H1 (cell line): ENCODE data around the gene MYO3A. TPM values are rescaled to one million over a fixed set of nuclear protein-coding genes. Genes with fewer than 3 reads are reported as not detected.

ENCODE experiments used
- CTCF ChIA-PET: fragments of 300-600 bp; sonication (Branson Sonifier 250); formaldehyde crosslinking; loops from one replicate; lab custom pipeline; 2021; ENCODE audit not compliant: partially characterized antibody; lab: Charles Lee
- POLR2A ChIA-PET: fragments of 300-600 bp; sonication (Branson Sonifier 250); formaldehyde crosslinking; loops from one replicate; lab custom pipeline; 2021; ENCODE audit warnings: inconsistent platforms; ENCODE audit not compliant: partially characterized antibody; lab: Charles Lee
- DNase-seq, 2 experiments: peaks; one replicate each; pipeline versions ENCODE4 v3.0.0 to v3.0.0-alpha.2; 2010 to 2022; ENCODE audit warnings: low spot score in 2 of 2, low read depth in 1 of 2, mixed read lengths in 1 of 2
- FAIRE-seq: peaks from 2 replicates; lab custom pipeline; 2011; peaks lifted over from hg19 to GRCh38; lab: Jason Lieb, UNC
- H2AFZ ChIP-seq: 2 replicates; pipeline ENCODE4 v1.8.1; 2012; ENCODE audit warnings: low read length, inconsistent platforms
- H2AK5ac ChIP-seq: 2 replicates; pipeline ENCODE4 v1.6.1; 2013; ENCODE audit warnings: low read depth, low read length
- H2BK120ac ChIP-seq: replicated peaks from 2 replicates; pipeline ENCODE3; 2013; ENCODE audit warnings: low read depth, low read length, inconsistent platforms
- H2BK12ac ChIP-seq: 2 replicates; pipeline ENCODE4 v1.6.1; 2013; ENCODE audit warnings: low read depth, low read length
- H2BK15ac ChIP-seq: 2 replicates; pipeline ENCODE4 v1.6.1; 2013; ENCODE audit warnings: low read length
- H2BK20ac ChIP-seq: 2 replicates; pipeline ENCODE4 v1.6.1; 2013; ENCODE audit warnings: low read length
- H2BK5ac ChIP-seq: 2 replicates; pipeline ENCODE4 v1.6.1; 2013; ENCODE audit warnings: low read depth, low read length
- H3K14ac ChIP-seq: 2 replicates; pipeline ENCODE4 v1.6.1; 2013; ENCODE audit warnings: inconsistent platforms; ENCODE audit not compliant: insufficient read length
- H3K18ac ChIP-seq: 2 replicates; pipeline ENCODE4 v1.6.1; 2013; ENCODE audit warnings: low read length; ENCODE audit errors: extremely low read depth
- H3K23ac ChIP-seq: 2 replicates; pipeline ENCODE4 v1.6.1; 2013; ENCODE audit warnings: inconsistent platforms; ENCODE audit not compliant: insufficient read length
- H3K23me2 ChIP-seq: 2 replicates; pipeline ENCODE4 v1.6.1; 2013; ENCODE audit warnings: low read depth, low read length
- H3K27ac ChIP-seq: 2 replicates; pipeline ENCODE4 v1.6.1; 2011; ENCODE audit warnings: low read depth, low read length, inconsistent platforms
- H3K27me3 ChIP-seq, 4 experiments: replicated peaks in 1 of 4; 1 replicate in 1 of 4; 2 replicates in 3 of 4; pipeline versions ENCODE4 v1.6.1 to v1.8.1; 2011 to 2013; ENCODE audit warnings: low read length in 3 of 4, mild to moderate bottlenecking in 3 of 4, inconsistent platforms in 2 of 4, mixed read lengths in 2 of 4, moderate library complexity in 1 of 4; ENCODE audit not compliant: control insufficient read depth in 3 of 4, insufficient read depth in 3 of 4; ENCODE audit errors: extremely low read depth in 1 of 4
- H3K36me3 ChIP-seq, 4 experiments: 2 replicates each; pipeline versions ENCODE4 v1.6.1 to v1.8.1; 2011 to 2013; ENCODE audit warnings: mild to moderate bottlenecking in 4 of 4, low read length in 3 of 4, moderate library complexity in 2 of 4, control low read depth in 1 of 4, inconsistent platforms in 1 of 4; ENCODE audit not compliant: insufficient read depth in 4 of 4, control insufficient read depth in 2 of 4
- H3K4ac ChIP-seq: replicated peaks from 2 replicates; pipeline ENCODE3; 2013; ENCODE audit warnings: low read length, low read depth, mixed read lengths, inconsistent platforms; ENCODE audit not compliant: insufficient read length
- H3K4me1 ChIP-seq, 4 experiments: replicated peaks in 1 of 4; 1 replicate in 1 of 4; 2 replicates in 3 of 4; pipeline versions ENCODE4 v1.6.1 to v1.8.1; 2011 to 2013; ENCODE audit warnings: low read length in 3 of 4, inconsistent platforms in 2 of 4, mixed read lengths in 1 of 4; ENCODE audit not compliant: insufficient read depth in 4 of 4, control insufficient read depth in 3 of 4
- H3K4me2 ChIP-seq, 2 experiments: 2 replicates each; pipeline versions ENCODE4 v1.6.1 to v1.8.1; 2011 to 2013; ENCODE audit warnings: low read depth in 2 of 2, low read length in 2 of 2, control low read depth in 1 of 2, inconsistent platforms in 1 of 2, mild to moderate bottlenecking in 1 of 2; ENCODE audit not compliant: insufficient read depth in 1 of 2
- H3K4me3 ChIP-seq, 4 experiments: fragments of 200-600, 300-600 bp in 1 of 4; sonication (generic), shearing (Covaris generic), sonication (Bioruptor Twin) in 1 of 4; 2 replicates each; pipeline versions ENCODE4 v1.5.1 to v1.8.1; 2011 to 2016; ENCODE audit warnings: low read length in 4 of 4, low read depth in 3 of 4, control low read depth in 2 of 4, inconsistent platforms in 2 of 4, mild to moderate bottlenecking in 2 of 4, mixed read lengths in 1 of 4, moderate library complexity in 1 of 4; ENCODE audit not compliant: insufficient read depth in 2 of 4; ENCODE audit errors: extremely low read depth in 1 of 4
- H3K56ac ChIP-seq: replicated peaks from 2 replicates; pipeline ENCODE3; 2013; ENCODE audit warnings: low read depth, mild to moderate bottlenecking, mixed read lengths, low read length, inconsistent platforms; ENCODE audit not compliant: insufficient read length
- H3K79me1 ChIP-seq: 2 replicates; pipeline ENCODE4 v1.6.1; 2013; ENCODE audit warnings: low read depth, low read length, control low read depth
- H3K79me2 ChIP-seq, 2 experiments: 2 replicates each; pipeline versions ENCODE4 v1.6.1 to v1.8.1; 2012 to 2013; ENCODE audit warnings: low read length in 2 of 2, mild to moderate bottlenecking in 2 of 2, inconsistent platforms in 1 of 2; ENCODE audit not compliant: insufficient read depth in 2 of 2, control insufficient read depth in 1 of 2
- H3K9ac ChIP-seq, 4 experiments: replicated peaks in 1 of 4; 1 replicate in 1 of 4; 2 replicates in 3 of 4; pipeline versions ENCODE4 v1.6.1 to v1.8.1; 2011 to 2013; ENCODE audit warnings: low read depth in 3 of 4, low read length in 3 of 4, control low read depth in 2 of 4, mild to moderate bottlenecking in 2 of 4, moderate library complexity in 2 of 4, inconsistent platforms in 1 of 4; ENCODE audit errors: extremely low read depth in 1 of 4
- H3K9me3 ChIP-seq, 2 experiments: 2 replicates each; pipeline versions ENCODE4 v1.6.1 to v1.8.1; 2012 to 2013; ENCODE audit warnings: mild to moderate bottlenecking in 2 of 2, moderate library complexity in 2 of 2, control low read depth in 1 of 2, inconsistent platforms in 1 of 2, low read depth in 1 of 2, low read length in 1 of 2, mixed read lengths in 1 of 2; ENCODE audit not compliant: insufficient read depth in 2 of 2
- H4K20me1 ChIP-seq, 2 experiments: replicated peaks in 1 of 2; 2 replicates each; pipeline versions ENCODE3 to v1.8.1; 2011 to 2013; ENCODE audit warnings: inconsistent platforms in 2 of 2, low read length in 2 of 2, mild to moderate bottlenecking in 1 of 2; ENCODE audit not compliant: insufficient read depth in 2 of 2, control insufficient read depth in 1 of 2
- H4K5ac ChIP-seq: 2 replicates; pipeline ENCODE4 v1.6.1; 2013; ENCODE audit warnings: low read length, low read depth, mixed read lengths, inconsistent platforms; ENCODE audit not compliant: insufficient read length
- H4K8ac ChIP-seq: 2 replicates; pipeline ENCODE4 v1.8.0; 2013; ENCODE audit warnings: mild to moderate bottlenecking, moderate library complexity, low read length, inconsistent platforms; ENCODE audit not compliant: insufficient read depth; ENCODE audit errors: extremely low read depth
- H4K91ac ChIP-seq: replicated peaks from 2 replicates; pipeline ENCODE3; 2013; ENCODE audit warnings: low read length, mixed read lengths, inconsistent platforms; ENCODE audit not compliant: insufficient read length
- CHD2 ChIP-seq: IDR thresholded peaks from 2 replicates; pipeline ENCODE4 v1.6.1; 2012; ENCODE audit warnings: low read length, improper control_type of control experiment
- HDAC2 ChIP-seq, 2 experiments: fragments of 300-600 bp in 1 of 2; sonication (generic) in 1 of 2; IDR thresholded peaks; 2 replicates each; pipeline ENCODE4 v1.6.1; 2011 to 2012; ENCODE audit warnings: low read depth in 2 of 2, low read length in 2 of 2, mild to moderate bottlenecking in 2 of 2, moderate library complexity in 2 of 2, borderline replicate concordance in 1 of 2, inconsistent platforms in 1 of 2
- SIN3A ChIP-seq, 2 experiments: IDR thresholded peaks in 1 of 2; conservative IDR thresholded peaks in 1 of 2; 2 replicates each; pipeline ENCODE4 v1.6.1; 2011 to 2012; ENCODE audit warnings: low read length in 2 of 2, improper control_type of control experiment in 1 of 2, low read depth in 1 of 2, mild to moderate bottlenecking in 1 of 2
- WGBS, 2 experiments: shearing (Covaris generic) in 1 of 2; methylation state at CpG; one replicate each; pipeline versions ENCODE4 v1.1.6 to v1.1.7; 2013 to 2015; ENCODE audit warnings: low lambda C conversion rate in 2 of 2, mixed read lengths in 2 of 2, inconsistent platforms in 1 of 2, low coverage in 1 of 2, missing lambda C conversion rate in 1 of 2; ENCODE audit not compliant: insufficient replicate concordance in 2 of 2, insufficient coverage in 1 of 2, insufficient read length in 1 of 2; ENCODE audit errors: extremely low coverage in 1 of 2, missing lambda C conversion rate in 1 of 2; 5-methylcytosine and 5-hydroxymethylcytosine counted together
- polyA plus RNA-seq, 7 experiments: library from polyadenylated mRNA; depleted of rRNA in 3 of 7; stranded (reverse) in 5 of 7; unstranded in 2 of 7; fragments of >200 nt in 5 of 7; fragments of 200-250 nt in 2 of 7; gene quantifications; 1 replicate in 5 of 7; 2 replicates in 1 of 7; 4 replicates in 1 of 7; pipeline versions ENCODE4 v1.2.1 to v1.2.3, GENCODE V29; 2011 to 2013; ENCODE audit warnings: missing spikeins in 2 of 7, mixed read lengths in 2 of 7
- total RNA-seq: library from RNA; stranded (reverse); fragmentation: NEBNext Ultra II Directional; extraction: Animal tissue kit (Norgen Biotek cat#: 25700); gene quantifications from 2 replicates; pipeline ENCODE4 v1.2.1, GENCODE V29; 2021

MYO3A gene
- total and polyA plus RNA-seq, 2 of the 8 experiments (the other 6 are each of a cell fraction or from before 2014, with no cell fraction given), result 3.9 to 5.3 TPM

DNA sequence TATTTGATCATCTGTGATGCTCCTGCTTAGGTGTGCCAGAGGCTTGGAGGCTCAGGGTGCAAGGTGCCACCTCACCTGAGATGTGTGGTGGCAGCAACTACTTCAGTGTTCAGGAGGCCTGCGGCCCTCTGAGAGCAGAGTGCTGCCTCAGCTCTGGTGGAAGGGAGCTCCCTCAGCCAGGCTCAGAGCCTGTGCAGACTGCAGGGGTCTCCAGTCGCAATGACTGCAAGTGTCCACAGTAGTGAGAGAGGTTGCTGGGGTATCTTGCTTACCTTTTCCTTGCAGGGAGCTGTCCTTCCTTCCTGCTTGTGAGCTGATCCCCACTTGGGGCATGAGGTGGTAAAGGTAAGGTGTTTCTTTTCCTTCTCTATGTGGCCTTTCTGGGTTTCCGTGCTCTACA, 151.5 kb downstream of the MYO3A start:
- Histone ChIP-seq H3K4me2 (no peak overlapping the region), H3K23ac (no peak overlapping the region), H3K9me3 (no peaks in the 10 kb centered on the region), H3K9ac (no peak overlapping the region), H3K36me3 (no peaks in the 10 kb centered on the region), H4K8ac (no peak overlapping the region), H4K91ac (no peak overlapping the region), H2AFZ (no peak overlapping the region), H2BK20ac (no peak overlapping the region), H3K23me2 (no peaks in the 10 kb centered on the region), H3K4me3 (no peak overlapping the region), H3K27me3 (no peaks in the 10 kb centered on the region), H2BK15ac (no peak overlapping the region), H2AK5ac (no peak overlapping the region), H2BK12ac (peak overlapping the region; percentile 43; the same call in 1 of the 2 replicates), H3K4me1 (peaks cover 0 to 6% (median 3%) of the 10 kb centered on the region in 4 experiments; a peak in 3 of 7 replicates), H3K18ac (peak overlapping the region; percentile 51; the same call in 1 of the 2 replicates), H3K56ac (no peak overlapping the region), H3K14ac (no peak overlapping the region), H3K79me2 (no peaks in the 10 kb centered on the region), H3K27ac (no peak overlapping the region), H3K79me1 (no peaks in the 10 kb centered on the region), H3K4ac (no peak overlapping the region), H4K20me1 (no peaks in the 10 kb centered on the region), H4K5ac (no peak overlapping the region), H2BK5ac (0 out of 2 replicates have a peak overlapping the region, but pooled peaks have one; percentile 39), H2BK120ac (no peak overlapping the region)
- DNase-seq (no peak), FAIRE-seq (peak; percentile 70)
- ChIA-PET CTCF (interaction anchor here (0.6 kb wide), 1 partner anchor 543 kb away, joined by 3 read pairs; no protein-coding TSS in a partner anchor), POLR2A (interaction anchor here (0.7 kb wide), 1 partner anchor 348 kb away, joined by 4 read pairs; no protein-coding TSS in a partner anchor)
- WGBS, 2 experiments, result 59% methylated on average over 3 of the region's 3 CpGs; no CpG with 5 or more reads in 1 of the 2 experiments
- TF ChIP-seq HDAC2 (IDR thresholded peaks at IDR 0.05; ENCODE audit: borderline replicate concordance in 1 of 2, low read depth in 2 of 2, low read length in 2 of 2), result no peak
- TF ChIP-seq SIN3A (conservative IDR thresholded peaks at IDR 0.05 in 1 of 2, IDR thresholded peaks at IDR 0.05 in 1 of 2; ENCODE audit: low read depth in 1 of 2, low read length in 2 of 2), result no peak
- TF ChIP-seq CHD2, result no peak
